ENCODE measurements around the gene BAIAP3. TPM values are rescaled to one million over a fixed set of nuclear protein-coding genes. Genes with fewer than 3 reads are reported as not detected.
A peak's percentile ranks its signal among the peaks of the same experiment; 100 is the strongest.

The BAIAP3 gene
- total RNA-seq, 1 donor from 2014 or later = 6.9 TPM

DNA sequence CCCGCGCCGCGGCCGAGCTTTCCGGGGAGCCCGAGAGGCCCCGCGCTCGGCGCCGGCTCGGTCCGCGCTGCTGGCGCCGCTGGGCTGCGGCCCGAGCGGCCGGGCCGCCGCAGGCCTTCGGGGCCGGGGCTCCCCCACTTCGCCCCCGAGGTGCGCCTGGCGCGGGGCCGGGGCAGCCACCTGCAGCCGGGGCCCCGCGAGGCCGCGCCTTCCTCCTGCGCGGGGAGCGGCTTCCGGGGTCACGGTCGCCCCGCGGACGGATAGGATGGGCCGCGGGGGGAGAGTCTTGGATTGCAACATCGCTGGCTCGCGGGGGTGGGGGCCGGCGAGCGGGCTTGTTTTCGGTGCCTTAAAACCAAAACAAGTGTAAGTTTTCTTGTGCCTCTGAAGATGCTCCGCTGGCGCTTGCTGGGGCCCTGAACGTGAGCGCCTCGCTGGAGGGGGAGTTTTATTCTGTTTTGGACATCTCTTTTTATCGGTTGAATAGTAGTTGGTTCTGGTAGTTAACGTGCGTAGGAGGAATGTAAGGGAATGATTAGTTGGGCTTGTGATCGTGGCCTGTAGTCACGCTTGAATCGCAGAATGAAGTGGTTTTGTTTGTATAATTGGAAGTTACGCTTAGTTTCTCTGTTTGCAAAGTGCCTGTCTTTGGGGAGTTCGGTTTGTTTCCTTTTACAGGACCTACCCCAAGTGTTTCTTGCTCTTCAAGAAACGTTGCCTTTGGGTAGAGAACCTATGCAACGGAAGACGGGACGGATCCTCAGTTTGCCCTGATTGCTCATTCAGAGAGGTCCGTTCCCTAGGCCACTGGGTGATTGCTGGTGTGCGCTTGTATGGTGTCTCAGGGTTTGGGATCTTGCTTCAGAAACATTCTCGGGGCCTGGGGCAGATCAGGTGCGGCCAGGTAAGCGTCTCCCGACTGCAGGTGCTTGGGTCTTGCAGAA is 23.3 kb upstream of the BAIAP3 start:
- H3K4me3 Mint-ChIP-seq = peak overlapping the region; percentile 99
- no peaks in the 10 kb centered on the region for H3K9me3 Mint-ChIP-seq
- peaks cover 4% of the 10 kb centered on the region for H3K36me3 Mint-ChIP-seq
- H3K4me1 Mint-ChIP-seq (ENCODE audit: unreplicated experiment) = no peaks in the 10 kb centered on the region
- no peaks in the 10 kb centered on the region for H3K27me3 Mint-ChIP-seq
- DNase-seq (ENCODE audit: extremely low spot score, unreplicated experiment) = no peak
- peak overlapping the region; percentile 97 for H3K27ac Mint-ChIP-seq
- TF ChIP-seq, protein P1, sequence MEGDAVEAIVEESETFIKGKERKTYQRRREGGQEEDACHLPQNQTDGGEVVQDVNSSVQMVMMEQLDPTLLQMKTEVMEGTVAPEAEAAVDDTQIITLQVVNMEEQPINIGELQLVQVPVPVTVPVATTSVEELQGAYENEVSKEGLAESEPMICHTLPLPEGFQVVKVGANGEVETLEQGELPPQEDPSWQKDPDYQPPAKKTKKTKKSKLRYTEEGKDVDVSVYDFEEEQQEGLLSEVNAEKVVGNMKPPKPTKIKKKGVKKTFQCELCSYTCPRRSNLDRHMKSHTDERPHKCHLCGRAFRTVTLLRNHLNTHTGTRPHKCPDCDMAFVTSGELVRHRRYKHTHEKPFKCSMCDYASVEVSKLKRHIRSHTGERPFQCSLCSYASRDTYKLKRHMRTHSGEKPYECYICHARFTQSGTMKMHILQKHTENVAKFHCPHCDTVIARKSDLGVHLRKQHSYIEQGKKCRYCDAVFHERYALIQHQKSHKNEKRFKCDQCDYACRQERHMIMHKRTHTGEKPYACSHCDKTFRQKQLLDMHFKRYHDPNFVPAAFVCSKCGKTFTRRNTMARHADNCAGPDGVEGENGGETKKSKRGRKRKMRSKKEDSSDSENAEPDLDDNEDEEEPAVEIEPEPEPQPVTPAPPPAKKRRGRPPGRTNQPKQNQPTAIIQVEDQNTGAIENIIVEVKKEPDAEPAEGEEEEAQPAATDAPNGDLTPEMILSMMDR (conservative IDR thresholded peaks at IDR 0.05) = no peak

DNA sequence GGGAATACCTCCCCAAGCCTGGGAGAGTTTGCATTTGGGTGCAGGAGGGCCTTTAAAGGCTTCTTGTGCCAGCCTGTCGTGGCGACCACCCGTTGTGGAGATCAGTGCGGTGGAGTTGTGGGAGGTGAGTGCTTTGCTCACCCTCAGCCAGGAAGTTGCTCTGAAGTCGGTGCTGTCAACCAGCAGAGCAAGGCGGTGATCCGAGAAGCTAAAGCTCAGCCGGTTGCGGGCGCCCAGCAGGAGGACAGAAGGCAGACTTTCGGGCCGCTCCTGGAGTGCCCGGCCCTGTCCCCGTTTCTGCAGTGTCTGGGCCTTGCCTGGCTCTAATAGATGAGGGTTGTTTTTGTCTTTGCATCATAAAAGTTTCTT is 22.6 kb upstream of the BAIAP3 start:
- peak overlapping the region; percentile 99 for H3K4me3 Mint-ChIP-seq
- TF ChIP-seq, protein P1 (conservative IDR thresholded peaks at IDR 0.05) = no peak
- H3K9me3 Mint-ChIP-seq = no peaks in the 10 kb centered on the region
- no peak for DNase-seq (ENCODE audit: extremely low spot score, unreplicated experiment)
- no peaks in the 10 kb centered on the region for H3K27me3 Mint-ChIP-seq
- no peaks in the 10 kb centered on the region for H3K4me1 Mint-ChIP-seq (ENCODE audit: unreplicated experiment)
- peak overlapping the region; percentile 97 for H3K27ac Mint-ChIP-seq
- peaks cover 4% of the 10 kb centered on the region for H3K36me3 Mint-ChIP-seq

DNA sequence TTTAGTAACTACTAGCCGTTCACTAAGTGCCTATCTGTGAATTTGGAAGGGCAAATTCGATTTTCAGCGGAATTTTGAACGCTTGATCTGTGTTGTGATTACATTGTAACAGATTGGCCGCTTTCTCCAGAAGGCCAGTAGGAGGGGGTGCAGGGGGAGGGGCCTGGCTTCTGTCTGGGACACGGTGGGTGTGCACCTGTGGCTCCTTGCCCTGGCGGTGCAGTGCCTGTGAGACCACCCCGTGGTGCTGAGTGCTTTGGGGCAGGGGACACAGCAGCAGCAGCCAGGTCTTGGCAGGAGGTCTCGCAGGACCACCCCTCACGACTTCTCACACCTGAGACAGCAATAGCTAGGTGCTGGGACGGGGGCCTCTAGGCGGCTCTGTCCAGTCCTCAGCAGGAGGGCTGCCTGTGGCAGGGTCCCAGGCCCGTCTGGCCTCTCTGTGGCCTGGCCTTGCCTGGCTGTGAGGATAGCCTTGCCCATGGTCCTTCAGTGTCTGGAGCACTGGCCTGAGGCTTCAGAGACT is 22.2 kb upstream of the BAIAP3 start:
- H3K36me3 Mint-ChIP-seq = peaks cover 6% of the 10 kb centered on the region
- H3K4me1 Mint-ChIP-seq (ENCODE audit: unreplicated experiment) = no peaks in the 10 kb centered on the region
- TF ChIP-seq, protein P1 (conservative IDR thresholded peaks at IDR 0.05) = no peak
- no peaks in the 10 kb centered on the region for H3K9me3 Mint-ChIP-seq
- DNase-seq (ENCODE audit: extremely low spot score, unreplicated experiment) = no peak
- H3K4me3 Mint-ChIP-seq = peak overlapping the region; percentile 99
- no peaks in the 10 kb centered on the region for H3K27me3 Mint-ChIP-seq
- peak overlapping the region; percentile 97 for H3K27ac Mint-ChIP-seq

DNA sequence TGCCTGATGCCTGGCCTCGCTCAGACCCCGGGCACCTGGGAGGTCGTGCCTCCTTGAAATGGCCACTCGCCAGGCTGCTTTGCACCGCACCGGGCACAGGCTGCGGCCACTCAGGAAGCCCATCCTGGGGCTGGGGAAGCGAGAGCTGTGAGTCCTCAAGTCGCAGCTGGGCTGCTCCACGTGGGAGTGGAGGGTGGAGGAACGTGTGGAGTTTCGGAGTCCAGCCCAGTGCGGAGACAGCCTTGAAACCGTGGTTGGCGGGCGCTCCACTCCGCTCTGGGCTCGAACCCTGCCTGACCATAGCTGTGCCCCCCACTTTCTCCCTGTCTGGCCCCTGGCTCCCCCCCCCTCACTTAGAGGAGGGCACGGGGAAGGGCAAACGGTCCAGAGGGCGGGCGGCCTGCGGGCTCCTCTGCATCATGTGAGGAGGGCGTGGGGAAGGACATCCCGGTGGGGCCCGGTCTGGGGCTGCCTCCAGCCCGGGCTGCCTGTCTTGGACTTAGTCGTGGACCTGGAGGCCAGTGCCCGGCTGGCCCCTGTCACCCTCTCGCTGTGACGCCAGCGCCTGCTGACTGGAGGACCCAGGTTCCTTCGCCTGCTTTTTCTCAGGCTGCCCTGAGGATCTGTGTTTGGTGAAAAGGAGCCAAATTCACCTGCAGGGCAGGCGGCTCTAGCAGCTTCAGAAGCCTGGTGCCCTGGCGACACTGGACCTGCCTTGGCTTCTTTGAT is 21.5 kb upstream of the BAIAP3 start:
- TF ChIP-seq, protein P1 (conservative IDR thresholded peaks at IDR 0.05) = no peak
- H3K9me3 Mint-ChIP-seq = no peaks in the 10 kb centered on the region
- H3K4me3 Mint-ChIP-seq = peak overlapping the region; percentile 99
- no peak for DNase-seq (ENCODE audit: extremely low spot score, unreplicated experiment)
- peak overlapping the region; percentile 97 for H3K27ac Mint-ChIP-seq
- no peaks in the 10 kb centered on the region for H3K4me1 Mint-ChIP-seq (ENCODE audit: unreplicated experiment)
- H3K27me3 Mint-ChIP-seq = no peaks in the 10 kb centered on the region
- peaks cover 7% of the 10 kb centered on the region for H3K36me3 Mint-ChIP-seq

DNA sequence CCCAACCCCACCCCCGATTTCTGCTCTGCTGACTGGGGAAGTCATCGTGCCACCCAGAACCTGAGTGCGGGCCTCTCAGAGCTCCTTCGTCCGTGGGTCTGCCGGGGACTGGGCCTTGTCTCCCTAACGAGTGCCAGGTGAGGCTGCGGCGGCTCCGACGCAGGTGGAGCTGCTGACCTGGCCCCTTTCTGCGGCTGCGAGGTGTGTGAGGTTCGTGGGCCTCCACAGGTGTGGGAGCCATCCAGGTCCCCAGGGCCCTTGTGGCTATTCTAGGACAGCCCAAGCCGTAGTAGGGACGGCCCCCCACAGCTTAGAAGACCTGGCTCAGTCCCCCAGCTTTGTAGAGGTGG is 21.0 kb upstream of the BAIAP3 start:
- no peaks in the 10 kb centered on the region for H3K9me3 Mint-ChIP-seq
- H3K4me3 Mint-ChIP-seq = peak overlapping the region; percentile 73
- DNase-seq (ENCODE audit: extremely low spot score, unreplicated experiment) = no peak
- H3K4me1 Mint-ChIP-seq (ENCODE audit: unreplicated experiment) = no peaks in the 10 kb centered on the region
- peaks cover 7% of the 10 kb centered on the region for H3K36me3 Mint-ChIP-seq
- TF ChIP-seq, protein P1 (conservative IDR thresholded peaks at IDR 0.05) = no peak
- H3K27ac Mint-ChIP-seq = no peak overlapping the region
- H3K27me3 Mint-ChIP-seq = no peaks in the 10 kb centered on the region
